NCI-H2227 (cell line): Measurements from ENCODE around the gene APOC4.
"Not testable (repeated sequence)": the region's sequence is repeated elsewhere in the genome, so short reads cannot be mapped to it uniquely, and the experiment has no call there.

Source experiments
- DNase-seq: peaks from one replicate; lab custom pipeline; 2025; ENCODE audit not compliant: unreplicated experiment; lab: John Stamatoyannopoulos, UW

APOC4 gene

GRCh38 chr19:44957526-44957925, 15.5 kb downstream of the APOC4 start:
- no peak for DNase-seq

GRCh38 chr19:44958090-44958489, 16.1 kb downstream of the APOC4 start:
- no peak for DNase-seq

- no peak for DNase-seq
Measured at GRCh38 chr19:44959691-44960090, 17.7 kb downstream of the APOC4 start.

- no peak for DNase-seq
Measured at GRCh38 chr19:44960906-44961728, 19.1 kb downstream of the APOC4 start.

GRCh38 chr19:44961821-44962220, 19.8 kb downstream of the APOC4 start:
- DNase-seq = no peak

GRCh38 chr19:44968118-44968517, 26.1 kb downstream of the APOC4 start:
- no peak for DNase-seq

GRCh38 chr19:44968670-44969069, 26.6 kb downstream of the APOC4 start:
- no peak for DNase-seq

- no peak for DNase-seq
Measured at GRCh38 chr19:44969437-44969836, 27.4 kb downstream of the APOC4 start.

GRCh38 chr19:44971451-44971850, 29.4 kb downstream of the APOC4 start:
- DNase-seq = not testable (repeated sequence)

- DNase-seq = no peak
Measured at GRCh38 chr19:44972802-44973201, 30.8 kb downstream of the APOC4 start.

- no peak for DNase-seq
Measured at GRCh38 chr19:44973982-44974735, 32.1 kb downstream of the APOC4 start.

GRCh38 chr19:44974857-44975256, 32.8 kb downstream of the APOC4 start:
- no peak for DNase-seq

GRCh38 chr19:44975444-44975843, 33.4 kb downstream of the APOC4 start:
- DNase-seq = no peak

GRCh38 chr19:44984005-44984404, 42.0 kb downstream of the APOC4 start:
- DNase-seq = no peak

- no peak for DNase-seq
Measured at GRCh38 chr19:44985445-44985844, 43.4 kb downstream of the APOC4 start.

- DNase-seq = no peak
Measured at GRCh38 chr19:44986389-44986788, 44.4 kb downstream of the APOC4 start.

- DNase-seq = no peak
Measured at GRCh38 chr19:44987148-44987675, 45.2 kb downstream of the APOC4 start.

GRCh38 chr19:44988273-44988672, 46.2 kb downstream of the APOC4 start:
- DNase-seq = no peak

- DNase-seq = peak; percentile 25
Measured at GRCh38 chr19:44988896-44989556, 47.0 kb downstream of the APOC4 start.

- DNase-seq = no peak
Measured at GRCh38 chr19:44990459-44990858, 48.4 kb downstream of the APOC4 start.

GRCh38 chr19:44990966-44991365, 48.9 kb downstream of the APOC4 start:
- DNase-seq = no peak
